GM12878 (cell line): ENCODE data around the gene LRRC63. TPM values are rescaled to one million over a fixed set of nuclear protein-coding genes. Genes with fewer than 3 reads are reported as not detected.
A peak's percentile ranks its signal among the peaks of the same experiment; 100 is the strongest.

Experiments used
- ATAC-seq: fragments of 200-7000 bp; cut with Tn5 transposase; 3 replicates; pipeline ENCODE4 v1.9.1; 2020; ENCODE audit warnings: mild to moderate bottlenecking, moderate library complexity
- BruUV-seq: library from RNA; stranded (reverse); fragments of 400-500 nt; replicated peaks from 2 replicates; lab custom pipeline; 2021; lab: Mats Ljungman, UMichigan
- CTCF ChIA-PET: fragments of 300-600 bp; sonication (Branson Sonifier 250); formaldehyde crosslinking; extraction: SDS; loops from one replicate; lab custom pipeline; 2021; ENCODE audit warnings: inconsistent platforms; lab: Yijun Ruan, JAX
- POLR2A ChIA-PET: fragments of 350-600 bp; formaldehyde crosslinking; extraction: SDS; loops from one replicate; lab custom pipeline; 2021; ENCODE audit warnings: inconsistent platforms; lab: Charles Lee
- RAD21 ChIA-PET: fragments of 300-600 bp; sonication (Branson Sonifier 250); formaldehyde crosslinking; loops from one replicate; lab custom pipeline; 2023; ENCODE audit warnings: antibody characterized with exemption; ENCODE audit not compliant: unreplicated experiment; lab: Charles Lee
- SMC1A ChIA-PET: fragments of 300-600 bp; sonication (Branson Sonifier 250); formaldehyde crosslinking; loops from one replicate; lab custom pipeline; 2023; ENCODE audit not compliant: unreplicated experiment, uncharacterized antibody; lab: Charles Lee
- DNase-seq: peaks from one replicate; pipeline ENCODE4 v3.0.0-alpha.2; 2011; ENCODE audit warnings: low read depth, low spot score
- FAIRE-seq: peaks from 3 replicates; lab custom pipeline; 2011; peaks lifted over from hg19 to GRCh38; lab: Jason Lieb, UNC
- H2AFZ ChIP-seq: 2 replicates; pipeline ENCODE4 v1.6.0; 2011; ENCODE audit warnings: low read depth, low read length, control low read depth; ENCODE audit not compliant: control insufficient read depth
- H3K27ac ChIP-seq: 2 replicates; pipeline ENCODE4 v1.5.1; 2011; ENCODE audit warnings: control low read depth; ENCODE audit not compliant: control insufficient read depth, insufficient read depth
- H3K27me3 ChIP-seq, 2 experiments: replicated peaks in 1 of 2; 2 replicates each; pipeline versions ENCODE4 v1.6.0 to v1.6.1; 2011; ENCODE audit warnings: low read length in 1 of 2; ENCODE audit not compliant: control insufficient read depth in 2 of 2, insufficient read depth in 2 of 2
- H3K36me3 ChIP-seq, 2 experiments: 2 replicates each; pipeline ENCODE4 v1.5.1; 2011; ENCODE audit warnings: low read length in 1 of 2; ENCODE audit not compliant: control insufficient read depth in 2 of 2, insufficient read depth in 2 of 2
- H3K4me1 ChIP-seq: 2 replicates; pipeline ENCODE4 v1.6.1; 2011; ENCODE audit warnings: mild to moderate bottlenecking, low read length, moderate library complexity, mixed read lengths; ENCODE audit not compliant: control insufficient read depth, insufficient read depth
- H3K4me2 ChIP-seq: 2 replicates; pipeline ENCODE4 v1.6.0; 2011; ENCODE audit warnings: control low read depth; ENCODE audit not compliant: control insufficient read depth, insufficient read depth
- H3K4me3 ChIP-seq: fragments of 200-600 bp; sonication (generic); 2 replicates; pipeline ENCODE4 v1.5.1; 2016
- H3K79me2 ChIP-seq: 2 replicates; pipeline ENCODE4 v1.6.0; 2011; ENCODE audit warnings: low read length; ENCODE audit not compliant: control insufficient read depth, insufficient read depth
- H3K9ac ChIP-seq: 2 replicates; pipeline ENCODE4 v1.8.0; 2011; ENCODE audit warnings: low read length, control low read depth, mixed read lengths; ENCODE audit not compliant: control insufficient read depth, insufficient read depth
- H3K9me3 ChIP-seq: replicated peaks from 3 replicates; pipeline ENCODE4 v1.5.1; 2011; ENCODE audit warnings: mild to moderate bottlenecking, low read length; ENCODE audit not compliant: control insufficient read depth, insufficient read depth
- H4K20me1 ChIP-seq: 2 replicates; pipeline ENCODE4 v1.6.0; 2011; ENCODE audit not compliant: control insufficient read depth, insufficient read depth
- ATF3 ChIP-seq: IDR thresholded peaks from 2 replicates; pipeline ENCODE4 v1.6.1; 2011; ENCODE audit warnings: low read depth, mild to moderate bottlenecking, low read length, moderate library complexity, borderline replicate concordance; ENCODE audit errors: extremely low read depth
- BHLHE40 ChIP-seq, 2 experiments: fragments of 450-650 bp in 1 of 2; IDR thresholded peaks; 2 replicates each; pipeline ENCODE4 v1.6.1; 2011 to 2017; ENCODE audit warnings: low read depth in 2 of 2, borderline replicate concordance in 1 of 2, improper control_type of control experiment in 1 of 2, low read length in 1 of 2, mild to moderate bottlenecking in 1 of 2
- BRCA1 ChIP-seq: IDR thresholded peaks from 2 replicates; pipeline ENCODE4 v1.6.1; 2011; ENCODE audit warnings: low read depth, low read length, improper control_type of control experiment
- CBFB ChIP-seq: IDR thresholded peaks from 2 replicates; pipeline ENCODE4 v1.6.1; 2016; ENCODE audit warnings: antibody characterized with exemption, low read depth
- CEBPZ ChIP-seq: fragments of 150-350 bp; IDR thresholded peaks from 2 replicates; pipeline ENCODE4 v1.6.1; 2016; ENCODE audit warnings: low read depth, low read length
- CHD4 ChIP-seq: fragments of 200-600 bp; sonication (generic); IDR thresholded peaks from 2 replicates; pipeline ENCODE4 v1.6.1; 2016; ENCODE audit warnings: mild to moderate bottlenecking
- CREM ChIP-seq: IDR thresholded peaks from 2 replicates; pipeline ENCODE4 v1.6.1; 2014; ENCODE audit warnings: antibody characterized with exemption, low read depth
- GABPA ChIP-seq: IDR thresholded peaks from 2 replicates; pipeline ENCODE4 v1.6.1; 2014; ENCODE audit warnings: antibody characterized with exemption, low read depth, mild to moderate bottlenecking, inconsistent platforms
- GATAD2B ChIP-seq: fragments of 450-650 bp; conservative IDR thresholded peaks from 2 replicates; pipeline ENCODE4 v1.6.1; 2017; ENCODE audit warnings: low read depth, mild to moderate bottlenecking, moderate library complexity
- IRF4 ChIP-seq: IDR thresholded peaks from 2 replicates; pipeline ENCODE4 v1.6.1; 2011; ENCODE audit warnings: low read depth, low read length
- NFIC ChIP-seq: IDR thresholded peaks from 2 replicates; pipeline ENCODE4 v1.6.1; 2012; ENCODE audit warnings: low read depth, mild to moderate bottlenecking, inconsistent platforms, low read length, moderate library complexity
- NR2C1 ChIP-seq: fragments of 450-650 bp; IDR thresholded peaks from 2 replicates; pipeline ENCODE4 v1.6.1; 2017; ENCODE audit warnings: antibody characterized with exemption, mild to moderate bottlenecking, moderate library complexity
- NR2F1 ChIP-seq: fragments of 450-650 bp; conservative IDR thresholded peaks from 2 replicates; pipeline ENCODE4 v1.6.1; 2017; ENCODE audit warnings: mild to moderate bottlenecking
- PAX8 ChIP-seq: fragments of 450-650 bp; IDR thresholded peaks from 2 replicates; pipeline ENCODE4 v1.6.1; 2017; ENCODE audit warnings: mild to moderate bottlenecking, moderate library complexity
- POLR2AphosphoS5 ChIP-seq: IDR thresholded peaks from 2 replicates; pipeline ENCODE4 v1.6.1; 2011; ENCODE audit warnings: mild to moderate bottlenecking, low read length, inconsistent platforms
- RAD51 ChIP-seq: fragments of 450-650 bp; IDR thresholded peaks from 2 replicates; pipeline ENCODE4 v1.6.1; 2016; ENCODE audit warnings: moderate library complexity, mild to moderate bottlenecking, inconsistent platforms
- RFX5 ChIP-seq: IDR thresholded peaks from 2 replicates; pipeline ENCODE4 v1.6.1; 2011; ENCODE audit warnings: low read depth, low read length, improper control_type of control experiment
- STAT1 ChIP-seq: fragments of 450-650 bp; conservative IDR thresholded peaks from 2 replicates; pipeline ENCODE4 v1.6.1; 2014; ENCODE audit warnings: antibody characterized with exemption, mild to moderate bottlenecking
- SUPT20H ChIP-seq: IDR thresholded peaks from 2 replicates; pipeline ENCODE4 v1.6.1; 2011; ENCODE audit warnings: low read depth, mild to moderate bottlenecking, low read length, moderate library complexity, borderline replicate concordance; ENCODE audit not compliant: control insufficient read depth
- TCF7 ChIP-seq: IDR thresholded peaks from 2 replicates; pipeline ENCODE4 v1.6.1; 2014; ENCODE audit warnings: antibody characterized with exemption, borderline replicate concordance
- YY1 ChIP-seq: IDR thresholded peaks from 2 replicates; pipeline ENCODE4 v1.6.1; 2011; ENCODE audit warnings: low read depth, mild to moderate bottlenecking, low read length
- ZBED1 ChIP-seq: IDR thresholded peaks from 2 replicates; pipeline ENCODE4 v1.6.1; 2016; ENCODE audit warnings: borderline replicate concordance
- ZNF217 ChIP-seq: fragments of 450-650 bp; IDR thresholded peaks from 2 replicates; pipeline ENCODE4 v1.6.1; 2017; ENCODE audit warnings: antibody characterized with exemption, mild to moderate bottlenecking
- ZNF274 ChIP-seq: IDR thresholded peaks from one replicate; pipeline ENCODE4 v1.8.0; 2011; ENCODE audit not compliant: insufficient read length, insufficient read depth
- WGBS: methylation state at CpG from one replicate; pipeline ENCODE4 v1.1.6; 2016; ENCODE audit warnings: low lambda C conversion rate; ENCODE audit not compliant: insufficient replicate concordance, insufficient coverage; ENCODE audit errors: missing lambda C conversion rate; 5-methylcytosine and 5-hydroxymethylcytosine counted together
- in situ Hi-C: fragments of 300-500 bp; cut with MboI; formaldehyde crosslinking; loops from 9 replicates; pipeline ENCODE4 v1.14.3; 2018; ENCODE audit warnings: mixed read lengths
- intact Hi-C: fragments of 100-400 bp; cut with micrococcal nuclease; formaldehyde crosslinking; loops from one replicate; pipeline ENCODE4 v1.14.2; 2022; ENCODE audit not compliant: unreplicated experiment
- polyA plus RNA-seq, 11 experiments: library from polyadenylated mRNA; depleted of rRNA in 4 of 11; unstranded in 6 of 11; stranded (reverse) in 5 of 11; fragments of >200 nt; fragmentation: Nextera tagmentation in 4 of 11; fragmentation: Illumina TruSeq in 1 of 11; extraction: Ambion mirVana in 4 of 11; extraction: Trizol in 1 of 11; gene quantifications; 1 replicate in 1 of 11; 2 replicates in 10 of 11; pipeline versions ENCODE4 v1.2.1 to v1.2.3, GENCODE V29; 2011 to 2016; ENCODE audit warnings: inconsistent platforms in 2 of 11, missing spikeins in 2 of 11, low read depth in 1 of 11
- total RNA-seq, 4 experiments: library from RNA; depleted of rRNA in 3 of 4; stranded (reverse); fragments of >200 nt in 3 of 4; fragmentation: Illumina TruSeq in 1 of 4; extraction: Trizol in 1 of 4; gene quantifications; 2 replicates each; pipeline versions ENCODE4 v1.2.1 to v1.2.3, GENCODE V29; 2013 to 2021

The LRRC63 gene
- total and polyA plus RNA-seq, 10 of the 15 experiments (the other 5 are each of a cell fraction or from before 2014, with no cell fraction given) = 0.34 to 0.98 (median 0.76) TPM; not detected in 1

GRCh38 chr13:46195016-46195415 lies 16.7 kb upstream of the LRRC63 start (continued):
- TF ChIP-seq POLR2AphosphoS5 = no peak
- no peak for TF ChIP-seq TCF7
- TF ChIP-seq ZNF274 = no peak
- no peak for TF ChIP-seq RAD51
- no peak for TF ChIP-seq CBFB
- TF ChIP-seq CREM = no peak
- TF ChIP-seq YY1 = no peak
- no peak for TF ChIP-seq RFX5
- TF ChIP-seq GATAD2B = no peak
- no peak for TF ChIP-seq IRF4
- no peak for TF ChIP-seq ZNF217

GRCh38 chr13:46197299-46198048 lies 14.3 kb upstream of the LRRC63 start:
- Histone ChIP-seq H3K9ac (no peak overlapping the region), H4K20me1 (no peaks in the 10 kb centered on the region), H3K27ac (no peak overlapping the region), H3K9me3 (no peaks in the 10 kb centered on the region), H3K36me3 (no peaks in the 10 kb centered on the region), H3K79me2 (no peaks in the 10 kb centered on the region), H2AFZ (no peak overlapping the region; the same call in 1 of the 2 replicates), H3K4me2 (peak overlapping the region; percentile 23; the same call in 1 of the 2 replicates), H3K4me3 (no peak overlapping the region), H3K4me1 (peaks cover 12% of the 10 kb centered on the region), H3K27me3 (no peaks in the 10 kb centered on the region)
- no TSS peak for BruUV-seq
- intact Hi-C loops (no loop called here), in situ Hi-C loops (no loop called here)
- SMC1A ChIA-PET = no interaction called here
- DNase-seq = no peak
- ATAC-seq = no peak
- no peak for FAIRE-seq
- CTCF ChIA-PET = no interaction called here
- 38% methylated on average over 4 of the region's 4 CpGs for WGBS
- RAD21 ChIA-PET = no interaction called here
- TF ChIP-seq NR2C1 (no peak), BRCA1 (no peak), CEBPZ (no peak), CHD4 (no peak), ATF3 (no peak), SUPT20H (no peak), STAT1 (no peak), NR2F1 (no peak), PAX8 (no peak), GABPA (no peak), NFIC (no peak), BHLHE40 (IDR thresholded peaks at IDR 0.05; ENCODE audit: borderline replicate concordance in 1 of 2, low read depth in 2 of 2, low read length in 1 of 2) (no peak), ZBED1 (no peak)
- POLR2A ChIA-PET = interaction anchor here (0.6 kb wide), 1 partner anchor 23 kb away, joined by 4 read pairs; no protein-coding TSS in a partner anchor
